HG03196 (cell line): ENCODE data around the gene NTRK1.

Source experiments
- ATAC-seq: cut with Tn5 transposase; IDR thresholded peaks from one replicate; pipeline ENCODE4 v1.9.1; 2021; ENCODE audit not compliant: unreplicated experiment

The NTRK1 gene

DNA sequence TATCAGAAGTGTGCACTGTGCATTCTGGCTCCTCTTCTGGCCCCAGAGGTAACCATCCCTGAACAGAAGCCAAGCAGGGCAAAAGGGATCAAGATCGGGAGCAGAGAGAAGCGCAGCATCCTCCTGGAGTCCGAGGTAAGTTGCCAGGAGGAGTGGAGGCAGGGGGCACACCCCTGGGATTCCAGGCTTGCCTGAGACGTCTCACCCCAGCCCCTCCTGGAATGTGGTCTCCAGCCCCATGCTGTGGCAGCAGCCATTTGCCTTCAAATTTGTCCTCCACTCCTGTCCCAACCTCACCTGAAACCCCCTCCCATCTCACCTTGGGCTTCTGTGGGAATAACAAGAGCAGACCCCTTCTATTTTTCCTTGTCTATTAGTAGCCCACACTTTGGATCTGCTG lies 69.8 kb downstream of the NTRK1 start:
- ATAC-seq = no peak
